Coronary artery (tissue), 2 donors: ENCODE measurements around the gene CDK19.

Experiments
- DNase-seq: peaks from one replicate; pipeline ENCODE4 v3.0.0-alpha.2; 2017; ENCODE audit warnings: low spot score
- H3K27ac ChIP-seq, 2 donors: fragments of 200-600 bp; sonication (generic); one replicate each; pipeline ENCODE4 v1.5.1; 2016 to 2019
- H3K4me3 ChIP-seq: fragments of 200-600 bp; sonication (generic); 2 replicates; pipeline ENCODE4 v1.5.1; 2016; ENCODE audit warnings: mild to moderate bottlenecking, moderate library complexity
- TF ChIP-seq, protein P1 (sequence below): fragments of 200-600 bp; sonication (generic); IDR thresholded peaks from one replicate; pipeline ENCODE4 v1.5.1; 2019; ENCODE audit warnings: antibody characterized with exemption

The CDK19 gene

DNA sequence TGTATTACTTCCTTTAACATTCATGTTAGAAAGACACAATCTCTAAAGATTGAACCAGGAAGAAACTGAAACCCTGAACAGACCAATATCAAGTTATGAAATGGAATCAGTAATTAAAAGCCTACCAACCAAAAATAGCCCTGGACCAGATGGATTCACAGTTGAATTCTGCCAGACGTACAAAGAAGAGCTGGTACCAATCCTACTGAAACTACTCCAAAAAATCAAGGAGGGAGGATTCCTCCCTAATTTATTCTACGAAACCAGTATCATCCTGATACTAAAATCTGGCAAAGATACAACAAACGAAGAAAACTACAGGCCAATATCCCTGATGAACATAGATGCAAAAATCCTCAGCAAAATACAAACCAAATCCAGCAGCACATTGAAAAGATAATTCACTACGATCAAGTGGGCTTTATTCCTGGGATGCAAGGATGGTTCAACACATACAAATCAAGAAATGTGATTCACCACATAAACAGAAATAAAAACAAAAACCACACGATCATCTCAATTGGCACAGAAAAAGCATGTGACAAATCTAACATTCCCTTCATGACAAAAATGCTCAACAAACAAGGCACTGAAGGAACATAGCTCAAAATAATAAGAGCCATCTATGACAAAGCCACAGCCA lies 15.0 kb downstream of the CDK19 start:
- TF ChIP-seq, protein P1, sequence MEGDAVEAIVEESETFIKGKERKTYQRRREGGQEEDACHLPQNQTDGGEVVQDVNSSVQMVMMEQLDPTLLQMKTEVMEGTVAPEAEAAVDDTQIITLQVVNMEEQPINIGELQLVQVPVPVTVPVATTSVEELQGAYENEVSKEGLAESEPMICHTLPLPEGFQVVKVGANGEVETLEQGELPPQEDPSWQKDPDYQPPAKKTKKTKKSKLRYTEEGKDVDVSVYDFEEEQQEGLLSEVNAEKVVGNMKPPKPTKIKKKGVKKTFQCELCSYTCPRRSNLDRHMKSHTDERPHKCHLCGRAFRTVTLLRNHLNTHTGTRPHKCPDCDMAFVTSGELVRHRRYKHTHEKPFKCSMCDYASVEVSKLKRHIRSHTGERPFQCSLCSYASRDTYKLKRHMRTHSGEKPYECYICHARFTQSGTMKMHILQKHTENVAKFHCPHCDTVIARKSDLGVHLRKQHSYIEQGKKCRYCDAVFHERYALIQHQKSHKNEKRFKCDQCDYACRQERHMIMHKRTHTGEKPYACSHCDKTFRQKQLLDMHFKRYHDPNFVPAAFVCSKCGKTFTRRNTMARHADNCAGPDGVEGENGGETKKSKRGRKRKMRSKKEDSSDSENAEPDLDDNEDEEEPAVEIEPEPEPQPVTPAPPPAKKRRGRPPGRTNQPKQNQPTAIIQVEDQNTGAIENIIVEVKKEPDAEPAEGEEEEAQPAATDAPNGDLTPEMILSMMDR = no peak
- DNase-seq = no peak
- Histone ChIP-seq H3K4me3 (no peak overlapping the region), H3K27ac (no peak overlapping the region)

DNA sequence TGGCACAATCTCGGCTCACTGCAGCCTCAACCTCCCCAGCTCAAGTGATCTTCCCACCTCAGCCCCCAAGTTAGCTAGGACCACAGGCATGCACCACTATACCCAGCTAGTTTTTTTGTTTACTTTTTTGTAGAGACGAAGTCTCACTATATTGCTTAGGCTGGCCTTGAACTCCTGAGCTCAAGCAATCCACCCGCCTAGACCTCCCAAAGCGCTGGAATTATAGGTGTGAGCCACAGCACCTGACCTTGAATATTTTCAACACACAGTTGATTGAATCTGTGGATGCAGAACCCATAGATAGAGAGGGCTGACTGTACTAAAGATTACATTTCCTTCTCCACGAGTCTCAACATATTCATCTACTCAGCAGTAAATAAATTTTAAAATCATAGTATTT lies 15.6 kb downstream of the CDK19 start:
- TF ChIP-seq, protein P1 = no peak
- no peak overlapping the region for H3K27ac ChIP-seq
- H3K4me3 ChIP-seq = no peak overlapping the region
- no peak for DNase-seq

DNA sequence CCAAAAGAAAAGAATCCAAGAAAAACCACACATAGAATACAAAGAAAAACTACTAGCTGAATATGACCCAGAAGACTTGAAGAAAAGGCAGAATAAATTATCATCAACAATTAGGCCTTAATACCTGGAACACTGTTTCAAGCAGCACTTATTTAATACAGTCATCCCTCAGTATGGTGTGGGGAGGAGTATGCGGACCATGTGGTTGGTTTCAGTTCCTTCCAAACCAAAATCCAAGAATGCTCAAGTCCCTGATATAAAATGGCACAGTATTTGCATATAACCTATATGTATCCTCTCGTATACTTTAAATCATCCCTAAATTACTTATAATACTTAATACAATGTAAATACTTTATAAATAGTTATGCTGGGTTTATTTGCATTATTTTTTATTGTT lies 16.1 kb downstream of the CDK19 start:
- no peak overlapping the region for H3K27ac ChIP-seq
- TF ChIP-seq, protein P1 = no peak
- no peak overlapping the region for H3K4me3 ChIP-seq
- no peak for DNase-seq

DNA sequence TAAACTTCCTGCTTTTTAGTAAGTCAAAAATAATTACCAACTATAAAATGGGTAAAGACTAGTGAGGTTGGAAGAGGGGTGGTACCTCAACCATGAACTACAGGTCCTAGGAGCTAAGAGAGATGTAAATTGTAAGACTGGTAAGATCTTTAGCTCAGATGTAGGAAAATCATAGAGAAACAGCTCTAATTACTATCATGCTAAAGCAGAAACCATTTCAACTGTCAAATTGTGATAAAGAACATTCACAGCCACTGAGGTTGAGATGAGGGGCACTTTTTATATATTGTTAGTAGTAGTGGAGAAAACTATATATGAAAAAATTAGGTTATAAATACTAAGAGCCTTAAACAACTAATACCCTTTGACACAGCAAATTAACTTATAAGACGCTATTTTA lies 20.0 kb downstream of the CDK19 start:
- H3K4me3 ChIP-seq = no peak overlapping the region
- H3K27ac ChIP-seq = no peak overlapping the region
- DNase-seq = no peak
- TF ChIP-seq, protein P1 = no peak

DNA sequence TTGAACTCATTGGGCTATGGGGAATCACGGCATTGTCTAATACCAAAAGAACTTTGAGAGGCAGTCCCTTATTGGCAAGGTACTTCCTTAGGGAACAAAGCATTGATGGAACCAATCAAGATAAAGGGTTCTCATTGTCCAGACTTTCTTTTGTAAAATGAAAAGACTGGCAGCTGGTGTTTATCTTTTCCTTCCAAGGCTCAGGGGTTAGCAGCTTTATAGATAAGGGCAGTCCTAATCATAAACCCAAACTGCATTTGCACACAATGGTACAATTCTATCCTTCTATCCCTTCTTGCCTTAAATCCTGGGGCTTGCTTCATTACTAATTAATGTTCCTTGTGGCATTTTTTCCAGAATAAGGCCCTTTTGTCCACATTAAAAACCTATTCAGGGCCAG lies 28.6 kb downstream of the CDK19 start:
- no peak overlapping the region for H3K27ac ChIP-seq
- H3K4me3 ChIP-seq = no peak overlapping the region
- TF ChIP-seq, protein P1 = no peak
- DNase-seq = no peak

DNA sequence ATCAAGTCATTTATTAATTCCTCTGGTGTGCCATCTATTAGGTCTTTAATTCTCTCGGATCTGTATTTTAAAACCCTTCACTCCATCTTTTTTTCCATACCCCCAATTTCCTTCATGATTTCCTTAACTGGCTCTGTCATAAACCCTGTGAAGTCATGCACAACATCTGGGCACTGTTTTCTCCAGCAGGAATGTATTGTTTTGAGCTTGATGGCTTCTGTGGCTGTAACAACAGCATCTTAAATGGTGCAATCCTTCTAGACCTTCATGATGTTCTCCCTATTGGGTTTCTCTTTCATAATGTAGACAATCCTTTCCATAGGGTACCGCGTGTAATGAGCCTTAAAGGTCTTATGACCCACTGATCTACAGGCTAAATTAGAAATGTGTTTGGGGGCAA lies 29.0 kb downstream of the CDK19 start:
- Histone ChIP-seq H3K27ac (no peak overlapping the region), H3K4me3 (no peak overlapping the region)
- TF ChIP-seq, protein P1 = no peak
- DNase-seq = no peak

DNA sequence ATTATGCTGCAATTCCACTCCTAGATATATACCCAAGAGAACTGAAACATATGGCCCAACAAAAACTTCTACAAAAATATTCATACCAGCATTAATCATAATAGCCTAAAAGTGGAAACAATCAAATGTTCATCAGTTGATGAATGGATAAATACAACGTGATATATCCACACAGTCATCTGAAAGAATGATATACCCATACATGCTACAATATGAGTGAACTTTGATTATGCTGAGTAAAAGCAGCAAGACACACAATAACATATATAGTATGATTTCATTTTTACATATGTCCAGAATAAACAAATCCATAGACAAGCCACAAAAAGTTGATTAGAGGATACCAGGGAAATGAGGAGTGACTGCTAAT lies 30.7 kb downstream of the CDK19 start:
- TF ChIP-seq, protein P1 = no peak
- DNase-seq = no peak
- H3K27ac ChIP-seq = no peak overlapping the region

More for the DNA sequence above, 30.7 kb downstream of the CDK19 start:
- no peak overlapping the region for H3K4me3 ChIP-seq
